NCI-H446 treated with DMSO at 0.1 percent for 48 hours (cell line): Measurements from ENCODE around the gene RUVBL2.
"Not testable (repeated sequence)": the region's sequence is repeated elsewhere in the genome, so short reads cannot be mapped to it uniquely, and the experiment has no call there.

Experiments
- DNase-seq: peaks from one replicate; lab custom pipeline; 2025; lab: John Stamatoyannopoulos, UW

Gene RUVBL2

GRCh38 chr19:49049834-49050233 is 56.1 kb downstream of the RUVBL2 start:
- DNase-seq, result not testable (repeated sequence)

GRCh38 chr19:49050376-49051033 is 56.8 kb downstream of the RUVBL2 start:
- not testable (repeated sequence) for DNase-seq

- DNase-seq, result no peak
These were observed 62.6 kb downstream of the RUVBL2 start for GRCh38 chr19:49056101-49056901.

DNA sequence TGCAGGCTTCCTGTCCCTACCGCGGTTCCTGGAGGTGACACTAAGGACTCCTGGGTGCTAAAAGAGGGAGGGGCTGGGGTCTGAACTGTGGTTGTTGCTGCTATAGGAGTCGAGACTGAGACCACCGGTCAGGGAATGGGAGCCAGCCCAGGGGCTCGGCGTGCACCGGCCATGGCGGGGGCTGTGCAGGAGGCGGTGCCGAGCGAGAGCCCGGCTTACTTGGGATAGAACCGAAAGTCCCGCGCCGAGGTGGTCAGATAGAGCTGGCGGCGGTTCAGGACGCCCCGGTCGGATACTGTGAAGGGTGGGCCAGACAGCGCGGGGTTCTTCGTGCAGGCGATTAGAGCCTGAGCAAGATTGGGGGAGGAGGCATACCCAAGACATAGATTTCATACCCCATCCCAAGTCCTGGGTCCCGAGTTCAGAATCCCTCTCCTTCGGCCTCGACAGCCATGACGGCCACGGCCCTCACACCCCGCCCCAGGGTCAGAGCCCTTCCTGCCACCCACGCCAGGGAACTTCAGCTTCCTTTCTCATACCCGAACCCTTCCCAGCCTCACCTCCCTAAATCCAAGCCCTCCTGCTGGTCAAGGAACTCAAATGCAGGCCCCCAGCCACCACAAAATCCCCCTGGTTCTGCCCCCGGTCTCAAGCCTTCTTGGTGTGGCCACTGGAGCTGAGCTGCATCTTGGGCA is 63.4 kb downstream of the RUVBL2 start:
- DNase-seq, result not testable (repeated sequence)

DNA sequence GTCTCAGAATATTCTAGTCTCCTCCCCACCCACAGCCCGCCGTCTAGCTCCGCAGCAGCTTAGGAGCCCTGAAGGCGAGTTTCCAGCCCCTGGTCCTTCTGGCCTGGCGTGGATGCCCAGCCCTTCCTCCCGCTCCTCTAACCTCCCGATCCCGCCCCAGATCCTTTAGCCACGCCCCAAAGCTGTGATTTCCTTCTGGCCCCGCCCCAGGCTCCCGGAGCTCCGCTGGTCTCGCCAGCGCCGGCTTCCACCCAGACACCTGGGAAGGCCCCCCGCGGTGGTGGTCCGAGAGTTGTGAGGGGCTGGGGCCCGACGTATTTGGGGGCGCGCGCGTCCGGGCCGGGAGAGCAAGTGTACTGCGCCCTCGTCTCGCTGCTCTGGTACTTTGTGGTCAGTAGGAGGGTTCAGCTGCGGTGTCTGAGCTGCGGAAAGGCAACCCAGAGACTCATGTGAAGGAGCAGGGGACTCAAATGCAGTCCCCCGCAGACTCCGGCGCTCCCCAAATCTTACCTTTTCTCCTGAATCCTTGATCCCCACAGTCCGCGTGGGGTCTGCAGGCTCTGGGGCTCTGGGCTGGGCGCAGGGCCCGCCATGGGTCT is 64.0 kb downstream of the RUVBL2 start, which contains the start of gene CGB7:
TSS of gene CGB7 (minus strand) at position 114 of the 599 bp plus-strand sequence. CDS start 2,374 bp downstream, outside the sequence.
- no peak for DNase-seq

DNA sequence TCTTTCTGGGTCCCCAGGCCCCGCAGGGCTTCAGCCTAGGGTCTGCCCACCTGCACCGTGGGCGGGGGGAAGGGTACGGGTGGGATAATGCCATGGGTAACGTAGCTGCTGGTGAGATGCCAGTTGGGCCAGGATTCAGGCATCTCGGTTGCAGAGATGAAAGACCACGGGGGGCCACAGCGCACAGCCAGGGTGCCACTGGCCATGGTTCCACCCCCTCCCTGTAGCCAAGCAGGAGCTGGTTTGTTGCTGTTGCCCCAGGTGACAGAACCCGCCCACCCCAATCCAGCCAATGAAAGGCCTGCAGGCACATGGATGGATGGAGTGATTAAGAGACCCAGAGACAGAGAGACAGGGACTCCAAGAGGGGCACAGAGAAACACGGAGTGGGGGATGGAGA is 64.9 kb downstream of the RUVBL2 start:
- DNase-seq, result no peak

GRCh38 chr19:49059053-49059452 is 65.4 kb downstream of the RUVBL2 start:
- DNase-seq, result no peak

DNA sequence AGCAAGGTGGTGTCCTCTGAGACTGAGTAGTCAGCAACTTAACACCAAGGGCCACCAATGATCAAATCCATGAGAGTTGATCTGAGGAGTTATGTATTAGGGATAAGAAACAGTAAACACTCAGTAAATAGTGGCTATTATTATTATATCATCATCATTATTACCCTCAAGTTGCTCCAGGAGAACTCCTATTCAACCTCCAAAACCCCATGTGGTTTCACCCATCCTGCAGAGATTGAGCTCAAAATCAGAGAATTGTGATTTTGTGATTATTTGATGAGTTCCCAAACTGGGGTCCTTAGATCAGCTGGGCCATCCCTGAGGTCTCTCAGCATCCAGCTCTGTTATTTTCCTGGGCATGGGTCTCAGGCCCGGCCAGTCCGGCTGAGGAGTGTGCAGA is 67.3 kb downstream of the RUVBL2 start:
- no peak for DNase-seq

DNA sequence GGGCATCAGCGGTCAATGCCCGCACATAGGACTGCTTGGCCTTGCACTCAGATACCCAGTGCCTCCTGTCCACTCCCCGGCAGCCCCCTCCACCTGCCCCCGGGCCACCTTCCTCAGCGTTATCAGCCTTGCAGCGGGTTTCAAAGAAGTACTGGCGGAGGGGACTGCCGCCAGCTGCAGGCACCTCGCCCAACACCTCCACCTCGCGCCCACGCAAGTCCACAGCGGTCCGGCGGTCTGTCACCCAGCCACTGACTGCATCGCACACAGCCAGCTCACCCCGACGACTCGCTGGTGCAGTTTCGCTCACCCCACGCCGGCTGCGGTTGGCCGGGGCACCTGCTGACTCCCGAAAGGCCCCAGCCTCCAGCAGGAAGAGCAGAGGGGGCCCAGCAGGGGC is 67.8 kb downstream of the RUVBL2 start:
- no peak for DNase-seq

DNA sequence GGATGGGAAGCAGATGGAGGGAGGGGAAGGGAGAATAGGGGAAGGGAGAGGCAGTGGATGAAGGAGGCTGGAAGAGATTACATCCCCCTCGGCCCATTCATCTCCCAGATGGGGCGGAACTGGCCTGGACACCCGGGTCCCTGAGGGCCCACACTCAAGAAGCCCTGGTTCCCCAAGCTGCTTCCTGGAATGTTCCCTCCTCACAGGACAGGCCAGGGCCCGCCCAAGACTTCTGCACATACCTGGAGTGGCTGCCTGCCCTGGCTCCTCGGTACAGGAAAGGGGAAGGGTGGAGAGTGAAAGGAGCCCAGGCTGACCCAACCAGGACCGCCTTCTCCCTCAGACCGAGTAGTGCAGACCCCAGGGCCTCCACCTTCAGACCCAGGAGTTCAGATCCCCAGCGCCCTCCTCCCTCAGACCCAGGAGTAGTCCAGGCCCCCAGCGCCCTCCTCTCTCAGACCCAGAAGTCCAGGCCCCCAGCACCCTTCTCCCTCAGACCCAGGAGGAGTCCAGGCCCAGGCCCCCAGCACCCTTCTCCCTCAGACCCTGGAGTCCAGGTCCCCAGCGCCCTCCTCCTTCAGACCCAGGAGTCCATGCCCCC is 70.4 kb downstream of the RUVBL2 start:
- no peak for DNase-seq

- no peak for DNase-seq
These were observed 71.3 kb downstream of the RUVBL2 start, which contains the start of gene NTF4 for GRCh38 chr19:49064768-49065611. TSS of gene NTF4 (minus strand) at chr19:49064818. CDS start at chr19:49061997, 2,821 bp downstream.
